HCT116 (cell line): Measurements from ENCODE around the gene B4GALNT3. TPM values are rescaled to one million over a fixed set of nuclear protein-coding genes. Genes with fewer than 3 reads are reported as not detected.

ENCODE experiments used
- ATAC-seq: fragments of 200-7000 bp; cut with Tn5 transposase; 2 replicates; pipeline ENCODE4 v1.9.1; 2020; ENCODE audit warnings: mild to moderate bottlenecking, moderate library complexity
- BruUV-seq: library from RNA; stranded (reverse); fragments of 400-500 nt; replicated peaks from 2 replicates; lab custom pipeline; 2021; lab: Mats Ljungman, UMichigan
- CTCF ChIA-PET: fragments of 300-600 bp; sonication (Branson Sonifier 250); formaldehyde crosslinking; loops from one replicate; lab custom pipeline; 2021; ENCODE audit warnings: antibody characterized with exemption; lab: Charles Lee
- POLR2A ChIA-PET: fragments of 300-600, 350-600 bp; sonication (Branson Sonifier 250); formaldehyde crosslinking; loops from one replicate; lab custom pipeline; 2021; ENCODE audit warnings: antibody characterized with exemption; lab: Charles Lee
- RAD21 ChIA-PET, 2 experiments: fragments of 300-600 bp; sonication (Branson Sonifier 250); formaldehyde crosslinking; loops; one replicate each; lab custom pipeline; 2023; ENCODE audit warnings: low total read pairs in 2 of 2; ENCODE audit not compliant: uncharacterized antibody in 2 of 2, unreplicated experiment in 2 of 2, low non-redundant PET in 1 of 2; lab: Charles Lee
- DNase-seq: peaks from one replicate; pipeline ENCODE4 v3.0.0-alpha.2; 2010; ENCODE audit warnings: low read depth, low spot score
- H2AFZ ChIP-seq: fragments of 200-600 bp; shearing (Covaris generic), sonication (generic); 2 replicates; pipeline ENCODE4 v1.6.1; 2017; ENCODE audit warnings: low read depth, mixed run types, mixed read lengths, antibody characterized with exemption, low read length; ENCODE audit not compliant: poor library complexity, severe bottlenecking
- H3K27ac ChIP-seq: 2 replicates; pipeline ENCODE4 v1.5.1; 2012; ENCODE audit warnings: low read depth, low read length
- H3K27me3 ChIP-seq: fragments of 200-600 bp; sonication (generic); 2 replicates; pipeline ENCODE4 v1.6.1; 2016; ENCODE audit warnings: mixed run types, low read length, mixed read lengths; ENCODE audit not compliant: insufficient read depth
- H3K36me3 ChIP-seq, 2 experiments: fragments of 200-500 bp in 1 of 2; fragments of 200-600 bp in 1 of 2; sonication (Bioruptor generic) in 1 of 2; sonication (generic) in 1 of 2; 2 replicates each; pipeline versions ENCODE4 v1.5.1 to v1.6.1; 2014 to 2016; ENCODE audit warnings: low read length in 2 of 2, inconsistent platforms in 1 of 2, mixed read lengths in 1 of 2, mixed run types in 1 of 2; ENCODE audit not compliant: insufficient read depth in 2 of 2, control insufficient read depth in 1 of 2
- H3K4me1 ChIP-seq, 2 experiments: fragments of 200-600 bp in 1 of 2; sonication (generic) in 1 of 2; 2 replicates each; pipeline versions ENCODE4 v1.5.1 to v1.6.1; 2012 to 2017; ENCODE audit warnings: low read length in 2 of 2, inconsistent platforms in 1 of 2, mild to moderate bottlenecking in 1 of 2, mixed read lengths in 1 of 2, mixed run types in 1 of 2, moderate library complexity in 1 of 2; ENCODE audit not compliant: insufficient read depth in 2 of 2, control insufficient read depth in 1 of 2
- H3K4me2 ChIP-seq: fragments of 200-600 bp; sonication (generic); 2 replicates; pipeline ENCODE4 v1.6.1; 2017; ENCODE audit warnings: mixed run types, low read length, mixed read lengths
- H3K4me3 ChIP-seq, 2 experiments: fragments of 200-600 bp in 1 of 2; sonication (generic) in 1 of 2; replicated peaks in 1 of 2; 2 replicates each; pipeline ENCODE4 v1.5.1; 2011 to 2016; ENCODE audit warnings: low read length in 2 of 2, control low read depth in 1 of 2, low read depth in 1 of 2, mild to moderate bottlenecking in 1 of 2, mixed read lengths in 1 of 2, mixed run types in 1 of 2
- H3K79me2 ChIP-seq: fragments of 200-600 bp; sonication (generic); 2 replicates; pipeline ENCODE4 v1.6.1; 2017; ENCODE audit warnings: mild to moderate bottlenecking, mixed run types, low read length, moderate library complexity, mixed read lengths; ENCODE audit not compliant: insufficient read depth
- H3K9ac ChIP-seq: fragments of 200-600 bp; sonication (generic); 2 replicates; pipeline ENCODE4 v1.6.1; 2016; ENCODE audit warnings: low read length, mixed read lengths
- H3K9me2 ChIP-seq: fragments of 200-600 bp; sonication (generic), shearing (Covaris generic); 2 replicates; pipeline ENCODE4 v1.6.1; 2017; ENCODE audit warnings: mixed run types, mild to moderate bottlenecking, moderate library complexity; ENCODE audit not compliant: insufficient read depth
- H3K9me3 ChIP-seq, 2 experiments: fragments of 200-500 bp in 1 of 2; fragments of 200-600 bp in 1 of 2; sonication (Bioruptor generic) in 1 of 2; sonication (generic) in 1 of 2; 2 replicates each; pipeline ENCODE4 v1.6.1; 2014 to 2017; ENCODE audit warnings: low read length in 2 of 2, mixed read lengths in 2 of 2, inconsistent platforms in 1 of 2, low read depth in 1 of 2, mild to moderate bottlenecking in 1 of 2, mixed run types in 1 of 2, moderate library complexity in 1 of 2; ENCODE audit not compliant: control insufficient read depth in 1 of 2, insufficient read depth in 1 of 2
- H4K20me1 ChIP-seq: fragments of 200-600 bp; sonication (generic), shearing (Covaris generic); 2 replicates; pipeline ENCODE4 v1.6.1; 2017; ENCODE audit warnings: mixed run types, mild to moderate bottlenecking, moderate library complexity; ENCODE audit not compliant: insufficient read depth
- POLR2AphosphoS5 ChIP-seq: IDR thresholded peaks from 2 replicates; pipeline ENCODE4 v1.6.1; 2011; ENCODE audit warnings: mild to moderate bottlenecking, low read depth, low read length, moderate library complexity
- SRF ChIP-seq: IDR thresholded peaks from 2 replicates; pipeline ENCODE4 v1.6.1; 2012; ENCODE audit warnings: low read depth
- intact Hi-C: fragments of 100-400 bp; cut with micrococcal nuclease; formaldehyde crosslinking; loops from 2 replicates; pipeline ENCODE4 v1.10.0; 2022
- total RNA-seq: library from RNA; stranded (reverse); gene quantifications from one replicate; pipeline ENCODE4 v1.2.1, GENCODE V29; 2021; ENCODE audit not compliant: unreplicated experiment
- TF ChIP-seq, protein P1 (sequence below), 3 experiments: fragments of 200-600 bp in 1 of 3; sonication (generic) in 1 of 3; IDR thresholded peaks in 2 of 3; conservative IDR thresholded peaks in 1 of 3; 2 replicates each; pipeline ENCODE4 v1.5.1; 2012 to 2017; ENCODE audit warnings: low read depth in 2 of 3, low read length in 2 of 3, antibody characterized with exemption in 1 of 3, borderline replicate concordance in 1 of 3, control low read depth in 1 of 3, mild to moderate bottlenecking in 1 of 3, mixed read lengths in 1 of 3, mixed run types in 1 of 3, moderate library complexity in 1 of 3; ENCODE audit not compliant: insufficient read depth in 1 of 3
- TF ChIP-seq, protein P2 (sequence below): IDR thresholded peaks from 2 replicates; pipeline ENCODE4 v1.6.1; 2012
- TF ChIP-seq, protein P3 (sequence below): IDR thresholded peaks from 2 replicates; pipeline ENCODE4 v1.6.1; 2012; ENCODE audit warnings: low read depth

Gene B4GALNT3
- total RNA-seq, 1 experiment from 2014 or later: 18.2 TPM

DNA sequence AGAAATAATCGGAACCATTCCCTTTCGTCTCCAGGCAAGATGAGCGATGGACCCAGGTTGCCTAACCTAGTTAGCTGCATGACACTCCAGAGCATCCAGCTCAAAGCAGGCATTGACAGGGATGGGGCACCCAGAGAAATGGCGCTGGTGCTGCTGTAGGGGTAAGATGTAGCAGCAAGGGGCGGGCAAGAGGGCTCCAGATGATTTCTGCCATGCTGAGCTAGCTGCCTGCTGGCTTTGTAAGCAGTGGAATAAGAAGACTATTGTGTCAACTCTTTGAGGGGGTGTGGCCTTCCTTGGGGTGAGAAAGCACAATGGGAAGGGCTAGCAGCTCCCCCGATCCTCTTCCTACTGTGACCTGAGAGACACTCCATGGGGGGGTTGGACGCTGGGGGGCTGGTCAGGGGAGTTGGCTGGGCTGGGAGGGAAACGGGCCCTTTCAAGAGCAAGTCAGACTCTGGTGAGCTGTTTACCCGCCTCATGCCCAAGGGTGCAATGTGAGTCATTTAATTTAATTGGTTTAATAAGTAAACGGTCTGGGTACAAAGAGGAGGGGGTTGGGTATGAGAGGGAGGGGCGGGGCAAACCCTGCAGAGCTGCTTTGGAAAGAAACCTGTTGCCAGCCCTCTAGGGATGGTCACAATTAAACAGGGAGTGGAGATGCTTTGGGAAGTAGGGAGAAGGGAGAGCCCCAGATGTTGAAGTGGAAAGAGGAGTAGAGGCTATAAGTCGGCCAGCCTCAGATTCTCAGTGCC, 50.5 kb downstream of the B4GALNT3 start:
- H3K27me3 ChIP-seq: no peaks in the 10 kb centered on the region
- H3K4me1 ChIP-seq: peaks cover 21 to 26% of the 10 kb centered on the region in 2 experiments
- DNase-seq (no peak), ATAC-seq (peak; percentile 73)
- no TSS peak for BruUV-seq
- no peak overlapping the region for H3K9ac ChIP-seq
- intact Hi-C loops: no loop called here
- no peaks in the 10 kb centered on the region for H3K9me3 ChIP-seq
- TF ChIP-seq, protein P1, sequence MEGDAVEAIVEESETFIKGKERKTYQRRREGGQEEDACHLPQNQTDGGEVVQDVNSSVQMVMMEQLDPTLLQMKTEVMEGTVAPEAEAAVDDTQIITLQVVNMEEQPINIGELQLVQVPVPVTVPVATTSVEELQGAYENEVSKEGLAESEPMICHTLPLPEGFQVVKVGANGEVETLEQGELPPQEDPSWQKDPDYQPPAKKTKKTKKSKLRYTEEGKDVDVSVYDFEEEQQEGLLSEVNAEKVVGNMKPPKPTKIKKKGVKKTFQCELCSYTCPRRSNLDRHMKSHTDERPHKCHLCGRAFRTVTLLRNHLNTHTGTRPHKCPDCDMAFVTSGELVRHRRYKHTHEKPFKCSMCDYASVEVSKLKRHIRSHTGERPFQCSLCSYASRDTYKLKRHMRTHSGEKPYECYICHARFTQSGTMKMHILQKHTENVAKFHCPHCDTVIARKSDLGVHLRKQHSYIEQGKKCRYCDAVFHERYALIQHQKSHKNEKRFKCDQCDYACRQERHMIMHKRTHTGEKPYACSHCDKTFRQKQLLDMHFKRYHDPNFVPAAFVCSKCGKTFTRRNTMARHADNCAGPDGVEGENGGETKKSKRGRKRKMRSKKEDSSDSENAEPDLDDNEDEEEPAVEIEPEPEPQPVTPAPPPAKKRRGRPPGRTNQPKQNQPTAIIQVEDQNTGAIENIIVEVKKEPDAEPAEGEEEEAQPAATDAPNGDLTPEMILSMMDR (IDR thresholded peaks at IDR 0.05 in 2 of 3, conservative IDR thresholded peaks at IDR 0.05 in 1 of 3; ENCODE audit: borderline replicate concordance in 1 of 3, insufficient read depth in 1 of 3, low read depth in 2 of 3, low read length in 2 of 3): no peak
- TF ChIP-seq SRF: no peak
- no peak for TF ChIP-seq POLR2AphosphoS5
- TF ChIP-seq, protein P2, sequence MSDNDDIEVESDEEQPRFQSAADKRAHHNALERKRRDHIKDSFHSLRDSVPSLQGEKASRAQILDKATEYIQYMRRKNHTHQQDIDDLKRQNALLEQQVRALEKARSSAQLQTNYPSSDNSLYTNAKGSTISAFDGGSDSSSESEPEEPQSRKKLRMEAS: no peak
- TF ChIP-seq, protein P3, sequence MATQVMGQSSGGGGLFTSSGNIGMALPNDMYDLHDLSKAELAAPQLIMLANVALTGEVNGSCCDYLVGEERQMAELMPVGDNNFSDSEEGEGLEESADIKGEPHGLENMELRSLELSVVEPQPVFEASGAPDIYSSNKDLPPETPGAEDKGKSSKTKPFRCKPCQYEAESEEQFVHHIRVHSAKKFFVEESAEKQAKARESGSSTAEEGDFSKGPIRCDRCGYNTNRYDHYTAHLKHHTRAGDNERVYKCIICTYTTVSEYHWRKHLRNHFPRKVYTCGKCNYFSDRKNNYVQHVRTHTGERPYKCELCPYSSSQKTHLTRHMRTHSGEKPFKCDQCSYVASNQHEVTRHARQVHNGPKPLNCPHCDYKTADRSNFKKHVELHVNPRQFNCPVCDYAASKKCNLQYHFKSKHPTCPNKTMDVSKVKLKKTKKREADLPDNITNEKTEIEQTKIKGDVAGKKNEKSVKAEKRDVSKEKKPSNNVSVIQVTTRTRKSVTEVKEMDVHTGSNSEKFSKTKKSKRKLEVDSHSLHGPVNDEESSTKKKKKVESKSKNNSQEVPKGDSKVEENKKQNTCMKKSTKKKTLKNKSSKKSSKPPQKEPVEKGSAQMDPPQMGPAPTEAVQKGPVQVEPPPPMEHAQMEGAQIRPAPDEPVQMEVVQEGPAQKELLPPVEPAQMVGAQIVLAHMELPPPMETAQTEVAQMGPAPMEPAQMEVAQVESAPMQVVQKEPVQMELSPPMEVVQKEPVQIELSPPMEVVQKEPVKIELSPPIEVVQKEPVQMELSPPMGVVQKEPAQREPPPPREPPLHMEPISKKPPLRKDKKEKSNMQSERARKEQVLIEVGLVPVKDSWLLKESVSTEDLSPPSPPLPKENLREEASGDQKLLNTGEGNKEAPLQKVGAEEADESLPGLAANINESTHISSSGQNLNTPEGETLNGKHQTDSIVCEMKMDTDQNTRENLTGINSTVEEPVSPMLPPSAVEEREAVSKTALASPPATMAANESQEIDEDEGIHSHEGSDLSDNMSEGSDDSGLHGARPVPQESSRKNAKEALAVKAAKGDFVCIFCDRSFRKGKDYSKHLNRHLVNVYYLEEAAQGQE: no peak
- CTCF ChIA-PET: interaction anchor here (0.6 kb wide), 1 partner anchor 12 kb away, joined by 3 read pairs; no protein-coding TSS in a partner anchor
- no peaks in the 10 kb centered on the region for H3K79me2 ChIP-seq
- no peaks in the 10 kb centered on the region for H4K20me1 ChIP-seq
- no peak overlapping the region for H3K27ac ChIP-seq
- no peaks in the 10 kb centered on the region for H3K36me3 ChIP-seq
- no peaks in the 10 kb centered on the region for H3K9me2 ChIP-seq
- RAD21 ChIA-PET: no interaction called here
- POLR2A ChIA-PET: no interaction called here
- peak overlapping the region; percentile 54 for H3K4me2 ChIP-seq
- H3K4me3 ChIP-seq: no peak overlapping the region
- H2AFZ ChIP-seq: no peak overlapping the region
